Smooth muscle cell (in vitro differentiated cells): ENCODE measurements around the gene CFB. TPM values are rescaled to one million over a fixed set of nuclear protein-coding genes. Genes with fewer than 3 reads are reported as not detected.
A peak's percentile ranks its signal among the peaks of the same experiment; 100 is the strongest.
"Not testable (repeated sequence)": the region's sequence is repeated elsewhere in the genome, so short reads cannot be mapped to it uniquely, and the experiment has no call there.

Experiments used
- DNase-seq: peaks from one replicate; lab custom pipeline; 2025; ENCODE audit not compliant: unreplicated experiment; lab: John Stamatoyannopoulos, UW
- H2AFZ ChIP-seq: fragments of 200-600 bp; sonication (generic); 2 replicates; pipeline ENCODE4 v1.6.0; 2016; ENCODE audit warnings: antibody characterized with exemption, low read depth, mild to moderate bottlenecking
- H3F3A ChIP-seq: fragments of 200-600 bp; sonication (generic); 2 replicates; pipeline ENCODE4 v1.6.0; 2017; ENCODE audit warnings: antibody characterized with exemption, low read depth
- H3K27ac ChIP-seq: fragments of 200-600 bp; sonication (generic); 2 replicates; pipeline ENCODE4 v1.5.1; 2016; ENCODE audit warnings: low read depth, mild to moderate bottlenecking
- H3K27me3 ChIP-seq: fragments of 200-600 bp; sonication (generic); 2 replicates; pipeline ENCODE4 v1.6.1; 2016; ENCODE audit warnings: low read depth, mild to moderate bottlenecking
- H3K36me3 ChIP-seq: fragments of 200-600 bp; sonication (generic); 2 replicates; pipeline ENCODE4 v1.5.1; 2016; ENCODE audit warnings: low read depth
- H3K4me1 ChIP-seq: fragments of 200-600 bp; sonication (generic); 2 replicates; pipeline ENCODE4 v1.5.1; 2016; ENCODE audit warnings: low read depth
- H3K4me2 ChIP-seq: fragments of 200-600 bp; sonication (generic); 2 replicates; pipeline ENCODE4 v1.6.0; 2016; ENCODE audit warnings: mild to moderate bottlenecking
- H3K4me3 ChIP-seq: fragments of 200-600 bp; sonication (generic); 2 replicates; pipeline ENCODE4 v1.5.1; 2016; ENCODE audit warnings: mild to moderate bottlenecking
- H3K79me2 ChIP-seq: fragments of 200-600 bp; sonication (generic); 2 replicates; pipeline ENCODE4 v1.6.0; 2016; ENCODE audit warnings: low read depth, mild to moderate bottlenecking
- H3K9ac ChIP-seq: fragments of 200-600 bp; sonication (generic); 2 replicates; pipeline ENCODE4 v1.6.0; 2016; ENCODE audit warnings: low read depth
- H3K9me3 ChIP-seq: fragments of 200-600 bp; sonication (generic); replicated peaks from 2 replicates; pipeline ENCODE4 v1.5.1; 2016; ENCODE audit warnings: low read depth
- H4K20me1 ChIP-seq: fragments of 200-600 bp; sonication (generic); 2 replicates; pipeline ENCODE4 v1.6.0; 2016; ENCODE audit warnings: low read depth
- WGBS: methylation state at CpG from one replicate; pipeline ENCODE4 v1.1.7; 2016; ENCODE audit warnings: low lambda C conversion rate; 5-methylcytosine and 5-hydroxymethylcytosine counted together
- polyA plus RNA-seq: library from polyadenylated mRNA; unstranded; fragments of >200 nt; fragmentation: Nextera tagmentation; extraction: Ambion mirVana; gene quantifications from 2 replicates; pipeline ENCODE4 v1.2.1, GENCODE V29; 2016
- total RNA-seq: library from RNA; depleted of rRNA; stranded (reverse); fragments of >200 nt; gene quantifications from 2 replicates; pipeline ENCODE4 v1.2.3, GENCODE V29; 2014
- TF ChIP-seq, protein P1 (sequence below): fragments of 200-600 bp; sonication (generic); IDR thresholded peaks from 2 replicates; pipeline ENCODE4 v1.5.1; 2017; ENCODE audit warnings: borderline replicate concordance, mild to moderate bottlenecking, antibody characterized with exemption; ENCODE audit not compliant: insufficient read depth, poor library complexity, severe bottlenecking

CFB gene
- total and polyA plus RNA-seq, 2 experiments from 2014 or later: 2.3 TPM; not detected in 1

DNA sequence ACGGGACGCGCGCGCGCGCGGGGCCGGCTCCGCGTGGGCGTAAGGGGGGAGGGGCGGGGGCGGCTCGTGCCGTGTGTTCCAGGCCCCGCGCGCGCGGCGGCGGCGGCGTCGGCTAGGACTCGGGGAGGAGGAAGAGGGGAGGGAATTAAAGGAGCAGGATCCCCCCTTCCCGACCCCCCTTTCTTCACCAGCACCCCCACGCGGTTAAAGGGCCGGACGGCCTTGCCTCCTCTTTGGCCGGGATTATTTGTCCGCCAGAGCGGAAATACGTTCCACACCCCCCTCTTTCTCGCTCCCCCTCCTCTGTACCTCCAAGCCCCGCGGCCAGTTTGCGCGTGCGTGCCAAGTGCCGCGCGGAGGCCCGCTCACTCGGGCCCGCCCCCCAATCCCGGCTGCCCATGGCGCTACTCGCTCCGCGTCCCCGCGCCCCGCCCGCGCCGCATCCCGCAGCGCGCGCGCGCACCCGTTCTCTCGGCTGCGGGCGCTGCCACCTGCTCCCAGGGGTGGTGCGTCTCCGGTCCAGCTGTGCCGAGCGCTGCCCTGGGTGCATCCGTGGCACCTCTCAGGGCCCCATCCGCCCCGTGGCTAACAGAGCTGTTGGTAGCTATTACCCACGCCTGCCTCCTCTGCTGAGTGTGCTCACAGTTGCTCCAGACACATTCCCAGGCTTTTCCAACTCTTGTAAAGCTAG is 43.8 kb upstream of the CFB start, which contains the start of gene ZBTB12:
ZBTB12 (minus strand) TSS at position 134 of the 691 bp plus-strand sequence. CDS start 781 bp downstream, outside the sequence.
- Histone ChIP-seq H3K4me3 (peak within 1 kb of the TSS; percentile 67), H3K9me3 (no peaks in the 10 kb centered on the region), H4K20me1 (peaks cover 4% of the 10 kb centered on the region), H3K4me1 (peaks cover 22% of the 10 kb centered on the region), H3K9ac (peak within 1 kb of the TSS; percentile 9), H3K27ac (peak within 1 kb of the TSS; percentile 48), H2AFZ (peak within 1 kb of the TSS; percentile 51), H3F3A (peaks cover 11% of the 10 kb centered on the region), H3K79me2 (no peaks in the 10 kb centered on the region), H3K4me2 (peak within 1 kb of the TSS; percentile 85), H3K36me3 (no peaks in the 10 kb centered on the region), H3K27me3 (no peaks in the 10 kb centered on the region)
- WGBS: under 1% methylated on average over 33 of the region's 77 CpGs
- DNase-seq: peak; percentile 87
- TF ChIP-seq, protein P1, sequence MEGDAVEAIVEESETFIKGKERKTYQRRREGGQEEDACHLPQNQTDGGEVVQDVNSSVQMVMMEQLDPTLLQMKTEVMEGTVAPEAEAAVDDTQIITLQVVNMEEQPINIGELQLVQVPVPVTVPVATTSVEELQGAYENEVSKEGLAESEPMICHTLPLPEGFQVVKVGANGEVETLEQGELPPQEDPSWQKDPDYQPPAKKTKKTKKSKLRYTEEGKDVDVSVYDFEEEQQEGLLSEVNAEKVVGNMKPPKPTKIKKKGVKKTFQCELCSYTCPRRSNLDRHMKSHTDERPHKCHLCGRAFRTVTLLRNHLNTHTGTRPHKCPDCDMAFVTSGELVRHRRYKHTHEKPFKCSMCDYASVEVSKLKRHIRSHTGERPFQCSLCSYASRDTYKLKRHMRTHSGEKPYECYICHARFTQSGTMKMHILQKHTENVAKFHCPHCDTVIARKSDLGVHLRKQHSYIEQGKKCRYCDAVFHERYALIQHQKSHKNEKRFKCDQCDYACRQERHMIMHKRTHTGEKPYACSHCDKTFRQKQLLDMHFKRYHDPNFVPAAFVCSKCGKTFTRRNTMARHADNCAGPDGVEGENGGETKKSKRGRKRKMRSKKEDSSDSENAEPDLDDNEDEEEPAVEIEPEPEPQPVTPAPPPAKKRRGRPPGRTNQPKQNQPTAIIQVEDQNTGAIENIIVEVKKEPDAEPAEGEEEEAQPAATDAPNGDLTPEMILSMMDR: no peak

DNA sequence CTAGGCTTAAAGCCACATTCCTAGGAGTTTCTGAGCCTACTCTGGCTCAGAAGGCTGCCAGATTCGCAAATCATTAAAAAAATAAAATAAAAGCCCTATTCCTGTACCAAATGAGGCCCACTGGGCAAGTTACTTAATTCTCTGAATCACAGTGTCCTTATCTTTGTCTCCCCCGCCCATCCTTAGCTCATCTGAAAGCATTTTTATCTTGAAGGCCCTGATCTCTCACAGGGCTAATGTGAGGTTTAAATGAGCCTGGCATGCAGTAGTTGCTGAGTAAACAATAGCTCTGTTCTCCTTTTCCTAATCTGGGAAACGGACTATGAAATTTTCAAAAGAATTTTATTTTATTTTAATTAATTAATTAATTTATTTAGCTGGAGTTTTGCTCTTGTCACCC is 41.9 kb upstream of the CFB start:
- Histone ChIP-seq H4K20me1 (no peaks in the 10 kb centered on the region), H3K4me1 (peaks cover 16% of the 10 kb centered on the region), H3K4me2 (no peak overlapping the region), H3F3A (peaks cover 18% of the 10 kb centered on the region), H3K9me3 (no peaks in the 10 kb centered on the region), H3K27ac (no peak overlapping the region), H3K27me3 (no peaks in the 10 kb centered on the region), H3K9ac (no peak overlapping the region), H2AFZ (no peak overlapping the region), H3K4me3 (no peak overlapping the region), H3K36me3 (no peaks in the 10 kb centered on the region), H3K79me2 (no peaks in the 10 kb centered on the region)
- TF ChIP-seq, protein P1: no peak
- no peak for DNase-seq
- 51% methylated on average over 3 of the region's 3 CpGs for WGBS

DNA sequence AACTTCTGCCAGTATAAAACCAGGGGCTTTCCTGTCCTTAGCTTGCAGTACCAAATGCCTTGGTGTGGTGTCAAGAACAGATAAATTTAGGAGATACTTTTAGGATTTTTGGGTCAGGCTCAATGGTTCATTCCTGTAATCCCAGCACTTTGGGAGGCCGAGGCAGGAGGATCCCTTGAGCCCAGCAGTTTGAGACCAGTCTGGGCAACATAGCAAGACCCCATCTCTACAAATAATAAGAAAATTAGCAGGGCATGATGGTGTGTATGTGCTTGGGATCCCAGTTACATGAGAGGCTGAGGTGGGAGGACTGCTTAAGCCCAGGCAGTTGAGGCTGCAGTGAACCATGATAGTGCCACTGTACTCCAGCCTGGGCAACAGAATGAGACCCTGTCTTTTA is 40.9 kb upstream of the CFB start:
- no peaks in the 10 kb centered on the region for H3K36me3 ChIP-seq
- H3K27ac ChIP-seq: no peak overlapping the region
- H3K79me2 ChIP-seq: no peaks in the 10 kb centered on the region
- H3K4me2 ChIP-seq: no peak overlapping the region
- H3K4me1 ChIP-seq: peaks cover 16% of the 10 kb centered on the region
- no peak overlapping the region for H3K9ac ChIP-seq
- no peak overlapping the region for H3K4me3 ChIP-seq
- 100% methylated on average over 1 of the region's 1 CpG for WGBS
- H3F3A ChIP-seq: peaks cover 18% of the 10 kb centered on the region
- no peaks in the 10 kb centered on the region for H3K27me3 ChIP-seq
- no peaks in the 10 kb centered on the region for H3K9me3 ChIP-seq
- DNase-seq: no peak
- TF ChIP-seq, protein P1: no peak
- no peak overlapping the region for H2AFZ ChIP-seq
- H4K20me1 ChIP-seq: no peaks in the 10 kb centered on the region

DNA sequence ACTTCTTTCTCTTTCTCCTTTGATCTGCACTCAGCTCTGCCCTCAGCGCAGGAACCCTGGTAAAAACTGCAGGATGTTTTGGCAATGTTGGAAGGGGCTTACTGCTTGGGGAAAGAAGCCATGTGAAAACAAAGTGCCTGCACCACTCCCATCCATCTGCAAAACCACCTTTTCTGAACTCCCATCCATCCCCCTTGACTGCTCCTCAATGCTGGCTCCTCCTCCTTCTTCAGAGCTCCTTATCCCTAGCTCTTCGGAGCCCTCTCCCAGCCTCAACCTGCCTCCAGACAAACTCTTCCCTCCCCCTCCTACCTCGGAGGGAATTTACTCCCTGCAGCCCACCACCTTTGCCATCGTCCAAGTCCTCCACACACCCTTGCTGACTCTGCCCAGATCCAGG is 39.8 kb upstream of the CFB start:
- WGBS: 39% methylated on average over 4 of the region's 4 CpGs
- TF ChIP-seq, protein P1: no peak

DNA sequence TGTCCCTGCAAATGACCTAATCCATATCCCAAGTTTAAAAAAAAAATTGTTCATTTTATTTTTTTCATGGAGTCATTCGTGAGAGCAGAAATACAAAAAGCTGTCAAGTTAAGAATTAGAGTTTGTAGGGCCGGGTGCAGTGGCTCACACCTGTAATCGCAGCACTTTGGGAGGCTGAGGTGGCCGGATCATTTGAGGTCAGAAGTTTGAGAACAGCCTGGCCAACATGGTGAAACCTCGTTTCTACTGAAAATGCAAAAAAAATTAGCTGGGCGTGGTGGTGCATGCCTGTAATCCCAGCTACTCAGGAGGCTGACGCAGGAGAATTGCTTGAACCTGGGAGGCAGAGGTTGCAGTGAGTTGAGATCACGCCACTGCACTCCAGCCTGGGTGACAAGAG is 39.2 kb upstream of the CFB start:
- WGBS: 89% methylated on average over 8 of the region's 8 CpGs
- H2AFZ ChIP-seq, H3K27ac ChIP-seq, H3K36me3 ChIP-seq, H3K4me3 ChIP-seq, H3K9me3 ChIP-seq, H3K4me2 ChIP-seq, H4K20me1 ChIP-seq, DNase-seq, H3K27me3 ChIP-seq, H3K9ac ChIP-seq, H3K79me2 ChIP-seq: not testable (repeated sequence)
- Histone ChIP-seq H3K4me1 (peaks cover 16% of the 10 kb centered on the region), H3F3A (peaks cover 18% of the 10 kb centered on the region)

More for the DNA sequence above, 39.8 kb upstream of the CFB start:
- H3K4me1 ChIP-seq: peaks cover 16% of the 10 kb centered on the region
- H3K4me2 ChIP-seq: no peak overlapping the region
- H3K36me3 ChIP-seq: no peaks in the 10 kb centered on the region
- no peaks in the 10 kb centered on the region for H4K20me1 ChIP-seq
- no peak overlapping the region for H2AFZ ChIP-seq
- no peaks in the 10 kb centered on the region for H3K27me3 ChIP-seq
- H3K9ac ChIP-seq: no peak overlapping the region
- H3K27ac ChIP-seq: no peak overlapping the region
- peaks cover 18% of the 10 kb centered on the region for H3F3A ChIP-seq
- no peak for DNase-seq
- H3K79me2 ChIP-seq: no peaks in the 10 kb centered on the region
- no peaks in the 10 kb centered on the region for H3K9me3 ChIP-seq
- H3K4me3 ChIP-seq: no peak overlapping the region
